ENCODE measurements around the gene MORC4. TPM values are rescaled to one million over a fixed set of nuclear protein-coding genes. Genes with fewer than 3 reads are reported as not detected.

Gene MORC4
- total RNA-seq, 1 experiment from 2014 or later, result 24.8 TPM

- H2AFZ ChIP-seq (ENCODE audit: low read length), result no peak overlapping the region
- H3K9ac ChIP-seq (ENCODE audit: low read length), result no peak overlapping the region
- H3K4me2 ChIP-seq (ENCODE audit: low read length), result no peak overlapping the region
- H3K4me3 ChIP-seq (ENCODE audit: low read length), result no peak overlapping the region
- no peaks in the 10 kb centered on the region for H3K36me3 ChIP-seq (ENCODE audit: low read depth, low read length)
- DNase-seq, result no peak
- H3K27ac ChIP-seq (ENCODE audit: low read length), result no peak overlapping the region
- H4K20me1 ChIP-seq (ENCODE audit: low read length), result no peaks in the 10 kb centered on the region
- H3K9me3 ChIP-seq (ENCODE audit: low read length), result no peaks in the 10 kb centered on the region
- no peak for ATAC-seq
- H3K79me2 ChIP-seq (ENCODE audit: low read length), result no peaks in the 10 kb centered on the region
- ChIA-PET POLR2A (ENCODE audit: unreplicated experiment) (no interaction called here), CTCF (no interaction called here)
- no peaks in the 10 kb centered on the region for H3K9me2 ChIP-seq (replicated peaks; ENCODE audit: low read length)
- intact Hi-C loops (cut with micrococcal nuclease), result no loop called here
- peaks cover 7% of the 10 kb centered on the region for H3F3A ChIP-seq (ENCODE audit: low read length, unreplicated experiment)
- H3K27me3 ChIP-seq (ENCODE audit: low read length), result no peaks in the 10 kb centered on the region
- peaks cover 69% of the 10 kb centered on the region for H3K4me1 ChIP-seq (ENCODE audit: insufficient read depth, low read length)
- no TSS peak for BruUV-seq (replicated peaks)
- no peak for TF ChIP-seq EZH2 (IDR thresholded peaks at IDR 0.05; ENCODE audit: low read length, unreplicated experiment)
- no peak for TF ChIP-seq EZH2phosphoT487 (IDR thresholded peaks at IDR 0.05; ENCODE audit: borderline replicate concordance, low read length)
- TF ChIP-seq CTCF (conservative IDR thresholded peaks at IDR 0.05; ENCODE audit: low read depth, low read length), result no peak
These were observed 48.8 kb downstream of the MORC4 start for GRCh38 chrX:106951230-106951629.

GRCh38 chrX:106950381-106950780 is 49.6 kb downstream of the MORC4 start:
- no peaks in the 10 kb centered on the region for H3K9me2 ChIP-seq (replicated peaks; ENCODE audit: low read length)
- no peak for TF ChIP-seq EZH2phosphoT487 (IDR thresholded peaks at IDR 0.05; ENCODE audit: borderline replicate concordance, low read length)
- no peak for TF ChIP-seq CTCF (conservative IDR thresholded peaks at IDR 0.05; ENCODE audit: low read depth, low read length)
- no peak for TF ChIP-seq EZH2 (IDR thresholded peaks at IDR 0.05; ENCODE audit: low read length, unreplicated experiment)
- ATAC-seq (no peak), DNase-seq (no peak)
- ChIA-PET POLR2A (ENCODE audit: unreplicated experiment) (interaction anchor here (0.6 kb wide), 1 partner anchor 59 kb away, joined by 4 read pairs; no protein-coding TSS in a partner anchor), CTCF (no interaction called here)
- H3K4me1 ChIP-seq (ENCODE audit: insufficient read depth, low read length), result peaks cover 62% of the 10 kb centered on the region
- H3K79me2 ChIP-seq (ENCODE audit: low read length), result no peaks in the 10 kb centered on the region
- no peaks in the 10 kb centered on the region for H3K9me3 ChIP-seq (ENCODE audit: low read length)
- H3K4me3 ChIP-seq (ENCODE audit: low read length), result no peak overlapping the region
- no peaks in the 10 kb centered on the region for H4K20me1 ChIP-seq (ENCODE audit: low read length)
- H3K36me3 ChIP-seq (ENCODE audit: low read depth, low read length), result no peaks in the 10 kb centered on the region
- H3K4me2 ChIP-seq (ENCODE audit: low read length), result no peak overlapping the region
- H3K27ac ChIP-seq (ENCODE audit: low read length), result peak overlapping the region; percentile 78; the same call in 1 of the 2 replicates
- peaks cover 6% of the 10 kb centered on the region for H3F3A ChIP-seq (ENCODE audit: low read length, unreplicated experiment)
- intact Hi-C loops (cut with micrococcal nuclease), result no loop called here
- no peak overlapping the region for H2AFZ ChIP-seq (ENCODE audit: low read length)
- BruUV-seq (replicated peaks), result no TSS peak
- H3K27me3 ChIP-seq (ENCODE audit: low read length), result no peaks in the 10 kb centered on the region
- no peak overlapping the region for H3K9ac ChIP-seq (ENCODE audit: low read length)

- Histone ChIP-seq H3K9ac (ENCODE audit: low read length) (peak overlapping the region; percentile 28; the same call in 1 of the 2 replicates), H3K36me3 (ENCODE audit: low read depth, low read length) (no peaks in the 10 kb centered on the region), H3K4me3 (ENCODE audit: low read length) (no peak overlapping the region), H3K79me2 (ENCODE audit: low read length) (no peaks in the 10 kb centered on the region), H2AFZ (ENCODE audit: low read length) (no peak overlapping the region), H3K4me2 (ENCODE audit: low read length) (peak overlapping the region; percentile 63), H3K9me2 (replicated peaks; ENCODE audit: low read length) (no peaks in the 10 kb centered on the region), H3K27ac (ENCODE audit: low read length) (peak overlapping the region; percentile 78), H3K9me3 (ENCODE audit: low read length) (no peaks in the 10 kb centered on the region), H3K4me1 (ENCODE audit: insufficient read depth, low read length) (peaks cover 53% of the 10 kb centered on the region), H4K20me1 (ENCODE audit: low read length) (no peaks in the 10 kb centered on the region), H3F3A (ENCODE audit: low read length, unreplicated experiment) (peaks cover 4% of the 10 kb centered on the region), H3K27me3 (ENCODE audit: low read length) (no peaks in the 10 kb centered on the region)
- TF ChIP-seq EZH2 (IDR thresholded peaks at IDR 0.05; ENCODE audit: low read length, unreplicated experiment), result no peak
- TF ChIP-seq EZH2phosphoT487 (IDR thresholded peaks at IDR 0.05; ENCODE audit: borderline replicate concordance, low read length), result no peak
- no peak for TF ChIP-seq CTCF (conservative IDR thresholded peaks at IDR 0.05; ENCODE audit: low read depth, low read length)
- peak; percentile 14 for DNase-seq
- no TSS peak for BruUV-seq (replicated peaks)
- CTCF ChIA-PET, result interaction anchor here (0.7 kb wide), 1 partner anchor 326 kb away, joined by 4 read pairs; no protein-coding TSS in a partner anchor
- ATAC-seq, result peak; percentile 25
- intact Hi-C loops (cut with micrococcal nuclease), result no loop called here
- POLR2A ChIA-PET (ENCODE audit: unreplicated experiment), result interaction anchor here (0.6 to 0.7 kb wide), 2 partner anchors 25 to 777 kb away, joined by 5 to 6 read pairs; no protein-coding TSS in a partner anchor
These were observed 50.6 kb downstream of the MORC4 start for GRCh38 chrX:106949366-106949765.
